GM18502 (cell line): Measurements from ENCODE around the gene PARP6.

ENCODE experiments used
- ATAC-seq: cut with Tn5 transposase; IDR thresholded peaks from one replicate; pipeline ENCODE4 v1.9.1; 2021; ENCODE audit warnings: mild to moderate bottlenecking; ENCODE audit not compliant: unreplicated experiment, poor library complexity

Gene PARP6

GRCh38 chr15:72272213-72272996 is at the start of gene PARP6:
Gene PARP6, minus strand, starts transcription at chr15:72272554. Its CDS starts 5,077 bp downstream, at chr15:72267477.
- ATAC-seq = peak; percentile 97

- peak; percentile 84 for ATAC-seq
Observed at GRCh38 chr15:72319985-72320671, 47.8 kb upstream of the PARP6 start, which contains the start of gene CELF6. Gene CELF6, minus strand, starts transcription at chr15:72320157. Its CDS starts 283 bp downstream, at chr15:72319874.

- ATAC-seq = peak; percentile 42
Observed at GRCh38 chr15:72319360-72319984, 47.1 kb upstream of the PARP6 start.

GRCh38 chr15:72318408-72318942 is 46.1 kb upstream of the PARP6 start:
- ATAC-seq = no peak

- ATAC-seq = no peak
Observed at GRCh38 chr15:72315706-72316370, 43.5 kb upstream of the PARP6 start.

GRCh38 chr15:72313881-72314280 is 41.5 kb upstream of the PARP6 start:
- no peak for ATAC-seq

- no peak for ATAC-seq
Observed at GRCh38 chr15:72313448-72313840, 41.1 kb upstream of the PARP6 start.

GRCh38 chr15:72312605-72313447 is 40.5 kb upstream of the PARP6 start:
- peak; percentile 72 for ATAC-seq

- no peak for ATAC-seq
Observed at GRCh38 chr15:72307026-72307425, 34.7 kb upstream of the PARP6 start.

DNA sequence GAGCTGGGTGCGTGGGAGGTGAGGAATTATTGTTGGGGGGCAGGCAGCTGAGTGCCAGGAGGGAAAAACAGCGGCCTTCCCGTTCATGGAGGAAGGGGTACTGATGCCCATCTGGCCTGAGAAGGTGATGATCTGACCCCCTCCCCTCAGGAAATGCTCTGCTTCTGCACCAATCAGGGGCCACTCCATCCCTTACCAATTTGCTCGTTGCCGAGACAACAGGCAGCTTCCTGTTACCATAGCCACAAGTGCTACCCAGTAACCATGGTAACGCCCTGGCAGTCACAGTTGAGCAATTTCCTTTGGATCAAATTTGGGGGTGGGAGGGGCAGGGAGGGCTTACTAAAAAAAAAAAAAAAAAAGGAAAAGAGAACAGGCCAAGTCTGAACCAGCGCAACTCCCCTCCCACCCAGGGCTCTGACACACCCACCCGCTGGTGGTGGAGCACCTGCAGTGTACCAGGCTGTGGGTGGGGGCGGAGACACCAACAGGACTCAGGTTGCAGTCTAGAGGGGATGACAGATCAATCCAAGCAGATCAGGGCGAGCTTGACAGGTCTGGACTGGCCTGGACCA is 33.9 kb upstream of the PARP6 start:
- ATAC-seq = no peak

GRCh38 chr15:72304596-72304995 is 32.2 kb upstream of the PARP6 start:
- ATAC-seq = no peak

DNA sequence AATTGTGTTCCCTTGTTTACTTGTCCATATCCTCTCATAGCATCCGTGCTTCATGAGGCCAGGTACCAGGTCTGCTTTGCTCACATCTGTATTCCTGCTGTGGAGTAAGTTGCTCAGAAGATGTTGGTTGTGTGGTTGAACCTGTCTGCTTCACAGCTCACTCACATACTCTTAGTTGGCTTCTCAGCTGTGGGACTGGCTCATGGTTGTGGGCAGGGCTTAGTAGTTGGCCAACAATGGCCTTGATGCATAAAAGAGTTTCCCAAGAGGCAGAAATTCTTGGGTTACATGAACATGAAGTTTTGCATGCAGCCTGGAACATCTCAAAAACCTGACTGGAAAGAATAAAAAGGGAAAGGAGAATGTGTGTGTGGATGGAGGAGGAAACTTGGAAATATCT is 30.6 kb upstream of the PARP6 start:
- ATAC-seq = no peak

GRCh38 chr15:72289597-72290325 is 17.4 kb upstream of the PARP6 start:
- ATAC-seq = no peak

- no peak for ATAC-seq
Observed at GRCh38 chr15:72288796-72289596, 16.6 kb upstream of the PARP6 start.

GRCh38 chr15:72285927-72286516 is 13.7 kb upstream of the PARP6 start:
- no peak for ATAC-seq

- ATAC-seq = no peak
Observed at GRCh38 chr15:72285402-72285801, 13.0 kb upstream of the PARP6 start.

GRCh38 chr15:72284781-72285180 is 12.4 kb upstream of the PARP6 start:
- no peak for ATAC-seq
